K562 treated with DMSO at 1 percent for 24 hours (cell line): Measurements from ENCODE around the gene XAGE5. TPM values are rescaled to one million over a fixed set of nuclear protein-coding genes. Genes with fewer than 3 reads are reported as not detected.

Experiments used
- total RNA-seq: library from RNA; unstranded; fragments of 300-600 nt; gene quantifications from 2 replicates; pipeline ENCODE4 v1.2.3, GENCODE V29; 2022; ENCODE audit warnings: low read depth; ENCODE audit not compliant: insufficient read depth

XAGE5 gene, protein sequence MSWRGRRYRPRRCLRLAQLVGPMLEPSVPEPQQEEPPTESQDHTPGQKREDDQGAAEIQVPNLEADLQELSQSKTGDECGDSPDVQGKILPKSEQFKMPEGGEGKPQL
- not detected in 2 replicates for total RNA-seq

DNA sequence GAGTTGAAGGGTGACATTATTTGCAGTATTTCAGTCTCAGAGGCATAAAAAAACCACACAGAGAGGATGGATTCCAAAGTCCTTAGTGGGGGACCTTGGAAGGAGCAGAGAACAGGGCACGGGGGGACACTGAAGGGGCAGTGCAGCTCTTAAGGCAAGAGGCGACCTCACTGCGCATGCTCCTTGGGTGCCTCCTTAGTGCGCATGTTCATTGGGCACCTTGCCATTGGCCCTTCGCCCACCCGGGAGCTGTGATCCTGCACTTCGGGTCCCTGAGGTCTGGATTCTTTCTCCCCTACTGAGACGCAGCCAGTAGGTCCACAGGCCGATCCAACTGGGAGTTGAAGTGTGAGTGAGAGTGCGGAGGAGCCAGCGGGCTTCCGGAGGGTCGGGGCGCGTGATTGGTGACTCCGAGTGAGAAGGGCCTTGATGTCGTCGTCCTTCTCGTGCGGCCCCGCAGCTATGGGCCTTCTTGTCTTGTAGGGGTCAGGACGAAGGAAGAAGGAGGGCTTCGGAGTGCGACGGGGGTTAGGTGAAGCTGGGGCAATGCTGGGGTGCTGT lies at the start of gene XAGE5:
TSS of gene XAGE5 (plus strand) at position 223 of the 561 bp plus-strand sequence. CDS start 1,280 bp downstream, outside the sequence.

DNA sequence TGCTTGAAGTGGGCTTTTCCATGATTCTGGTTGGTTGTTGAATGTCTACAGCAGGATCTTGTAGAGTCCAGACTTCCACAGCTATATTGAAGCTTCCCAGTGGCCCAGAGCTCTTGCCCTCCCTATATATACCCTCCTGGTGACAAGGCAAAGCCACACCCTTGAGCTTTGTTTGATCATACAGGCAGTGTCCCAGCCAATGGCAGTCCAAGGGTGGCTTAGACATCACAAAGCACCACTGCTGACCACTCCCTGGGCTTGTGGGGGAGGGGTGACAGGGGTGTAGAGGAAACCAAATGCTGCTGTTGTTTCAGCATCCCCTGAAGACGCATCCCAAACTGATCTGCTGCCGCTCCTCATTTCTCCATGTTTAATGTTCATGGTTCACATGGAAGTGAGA lies 13.8 kb upstream of the XAGE5 start, which contains the start of gene SPANXN5:
TSS of gene SPANXN5 (minus strand) at position 101 of the 400 bp plus-strand sequence. CDS start at position 22, 79 bp downstream.

Other genes with a start within 250 kb of the XAGE5 start
- gene SSX7, start 156.4 kb upstream of the XAGE5 start, total RNA-seq: not detected in 2 replicates
- gene SSX2, start 104.1 kb upstream of the XAGE5 start, total RNA-seq: 31.4 and 65.8 TPM in 2 replicates
- 43.4 and 75.0 TPM in 2 replicates for gene SSX2B, start 60.0 kb upstream of the XAGE5 start, total RNA-seq
- not detected in 2 replicates for gene SPANXN5, start 13.9 kb upstream of the XAGE5 start, total RNA-seq
- not detected in 2 replicates for gene XAGE3, start 56.8 kb downstream of the XAGE5 start, total RNA-seq
- gene FAM156B, start 86.0 kb downstream of the XAGE5 start, total RNA-seq: 12.7 and 14.6 TPM in 2 replicates
- 4.8 and 4.9 TPM in 2 replicates for gene FAM156A, start 147.2 kb downstream of the XAGE5 start, total RNA-seq
- not detected in 2 replicates for gene GPR173, start 237.5 kb downstream of the XAGE5 start, total RNA-seq